GM20000 (cell line): ENCODE results near the gene ZNF12.
"Not testable (repeated sequence)": the region's sequence is repeated elsewhere in the genome, so short reads cannot be mapped to it uniquely, and the experiment has no call there.

Experiments
- DNase-seq: peaks from one replicate; pipeline ENCODE4 v3.0.0; 2012; ENCODE audit warnings: low spot score
- CTCF ChIP-seq: IDR thresholded peaks from 2 replicates; pipeline ENCODE4 v1.5.1; 2012; ENCODE audit warnings: mild to moderate bottlenecking, control low read depth; ENCODE audit errors: extremely low read depth, missing control alignments

Gene ZNF12

GRCh38 chr7:6701860-6702259 is 4.9 kb downstream of the ZNF12 start:
- DNase-seq, result no peak
- TF ChIP-seq CTCF, result no peak

- no peak for TF ChIP-seq CTCF
- DNase-seq, result no peak
These were observed 6.0 kb downstream of the ZNF12 start for GRCh38 chr7:6700793-6701192.

- DNase-seq, result no peak
These were observed 15.1 kb downstream of the ZNF12 start for GRCh38 chr7:6691609-6692106.

GRCh38 chr7:6691103-6691502 is 15.6 kb downstream of the ZNF12 start:
- no peak for TF ChIP-seq CTCF
- DNase-seq, result no peak

More at GRCh38 chr7:6691609-6692106, 15.1 kb downstream of the ZNF12 start:
- no peak for TF ChIP-seq CTCF

GRCh38 chr7:6680146-6680545 is 26.6 kb downstream of the ZNF12 start:
- no peak for DNase-seq
- no peak for TF ChIP-seq CTCF

GRCh38 chr7:6675807-6676405 is 30.8 kb downstream of the ZNF12 start:
- no peak for TF ChIP-seq CTCF
- no peak for DNase-seq

GRCh38 chr7:6670851-6671250 is 35.9 kb downstream of the ZNF12 start:
- DNase-seq, result not testable (repeated sequence)
